ENCODE data around the gene CTIF.
A peak's percentile ranks its signal among the peaks of the same experiment; 100 is the strongest.

Gene CTIF

GRCh38 chr18:48521723-48522122 is 17.1 kb upstream of the CTIF start:
- no peaks in the 10 kb centered on the region for H3K36me3 Mint-ChIP-seq (ENCODE audit: low read depth)
- no peaks in the 10 kb centered on the region for H3K4me1 Mint-ChIP-seq (ENCODE audit: low read depth)
- intact Hi-C loops (cut with micrococcal nuclease), result no loop called here
- H3K27me3 Mint-ChIP-seq, result peaks cover 13% of the 10 kb centered on the region
- no peak overlapping the region for H3K4me3 Mint-ChIP-seq
- H3K9me3 Mint-ChIP-seq, result no peaks in the 10 kb centered on the region
- no peak overlapping the region for H3K27ac Mint-ChIP-seq

GRCh38 chr18:48525671-48526070 is 13.2 kb upstream of the CTIF start:
- Mint-ChIP-seq H3K27ac (no peak overlapping the region), H3K36me3 (ENCODE audit: low read depth) (no peaks in the 10 kb centered on the region), H3K9me3 (no peaks in the 10 kb centered on the region), H3K27me3 (peaks cover 18% of the 10 kb centered on the region), H3K4me3 (no peak overlapping the region), H3K4me1 (ENCODE audit: low read depth) (no peaks in the 10 kb centered on the region)
- intact Hi-C loops (cut with micrococcal nuclease), result no loop called here

- H3K4me1 Mint-ChIP-seq (ENCODE audit: low read depth), result peaks cover 6% of the 10 kb centered on the region
- intact Hi-C loops (cut with micrococcal nuclease), result no loop called here
- no peak overlapping the region for H3K27ac Mint-ChIP-seq
- H3K4me3 Mint-ChIP-seq, result no peak overlapping the region
- H3K9me3 Mint-ChIP-seq, result no peaks in the 10 kb centered on the region
- H3K36me3 Mint-ChIP-seq (ENCODE audit: low read depth), result no peaks in the 10 kb centered on the region
- H3K27me3 Mint-ChIP-seq, result peaks cover 16% of the 10 kb centered on the region
Observed at GRCh38 chr18:48527461-48527860, 11.4 kb upstream of the CTIF start.

DNA sequence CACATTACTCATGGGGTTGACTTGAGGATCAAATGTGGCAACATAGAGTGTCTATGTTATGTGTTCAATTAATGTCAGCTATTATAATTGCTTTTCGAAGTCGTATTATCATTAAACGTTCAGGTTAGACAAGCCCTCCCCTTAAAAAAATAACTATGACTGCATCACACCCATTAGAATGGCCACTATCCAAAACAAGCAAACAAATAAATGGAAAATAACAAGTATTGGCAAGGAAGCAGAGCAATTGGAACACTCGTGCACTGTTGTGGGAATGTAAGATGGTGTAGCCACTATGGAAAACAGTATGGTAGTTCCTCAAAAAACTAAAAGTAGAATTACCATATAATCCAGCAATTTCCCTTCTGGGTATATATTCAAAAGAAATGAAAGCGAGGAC is 10.0 kb upstream of the CTIF start:
- Mint-ChIP-seq H3K36me3 (ENCODE audit: low read depth) (no peaks in the 10 kb centered on the region), H3K27ac (no peak overlapping the region), H3K4me1 (ENCODE audit: low read depth) (peaks cover 6% of the 10 kb centered on the region), H3K4me3 (no peak overlapping the region), H3K27me3 (peaks cover 16% of the 10 kb centered on the region), H3K9me3 (no peaks in the 10 kb centered on the region)
- intact Hi-C loops (cut with micrococcal nuclease), result no loop called here

DNA sequence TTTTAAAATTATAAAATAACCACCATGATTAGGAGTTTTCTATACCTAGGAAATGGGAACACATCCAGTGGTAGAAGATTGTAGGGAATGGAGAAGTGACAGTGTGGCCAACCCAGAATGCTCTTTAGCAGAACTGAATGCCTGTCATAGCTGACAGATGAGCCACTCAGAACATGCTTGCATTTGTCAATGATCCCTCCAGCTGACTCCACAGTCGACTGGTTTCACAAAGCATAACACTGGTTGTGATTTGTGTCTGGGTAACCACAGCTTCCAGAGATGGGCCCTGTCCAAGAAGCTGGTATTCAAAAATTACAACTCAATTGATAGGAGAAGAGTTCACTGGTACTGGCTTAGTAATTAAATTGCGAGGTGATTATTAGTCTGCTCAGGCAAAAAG is 9.0 kb upstream of the CTIF start:
- Mint-ChIP-seq H3K27ac (no peak overlapping the region), H3K36me3 (ENCODE audit: low read depth) (no peaks in the 10 kb centered on the region), H3K4me3 (no peak overlapping the region), H3K4me1 (ENCODE audit: low read depth) (peaks cover 6% of the 10 kb centered on the region), H3K27me3 (peaks cover 16% of the 10 kb centered on the region), H3K9me3 (no peaks in the 10 kb centered on the region)
- intact Hi-C loops (cut with micrococcal nuclease), result no loop called here

DNA sequence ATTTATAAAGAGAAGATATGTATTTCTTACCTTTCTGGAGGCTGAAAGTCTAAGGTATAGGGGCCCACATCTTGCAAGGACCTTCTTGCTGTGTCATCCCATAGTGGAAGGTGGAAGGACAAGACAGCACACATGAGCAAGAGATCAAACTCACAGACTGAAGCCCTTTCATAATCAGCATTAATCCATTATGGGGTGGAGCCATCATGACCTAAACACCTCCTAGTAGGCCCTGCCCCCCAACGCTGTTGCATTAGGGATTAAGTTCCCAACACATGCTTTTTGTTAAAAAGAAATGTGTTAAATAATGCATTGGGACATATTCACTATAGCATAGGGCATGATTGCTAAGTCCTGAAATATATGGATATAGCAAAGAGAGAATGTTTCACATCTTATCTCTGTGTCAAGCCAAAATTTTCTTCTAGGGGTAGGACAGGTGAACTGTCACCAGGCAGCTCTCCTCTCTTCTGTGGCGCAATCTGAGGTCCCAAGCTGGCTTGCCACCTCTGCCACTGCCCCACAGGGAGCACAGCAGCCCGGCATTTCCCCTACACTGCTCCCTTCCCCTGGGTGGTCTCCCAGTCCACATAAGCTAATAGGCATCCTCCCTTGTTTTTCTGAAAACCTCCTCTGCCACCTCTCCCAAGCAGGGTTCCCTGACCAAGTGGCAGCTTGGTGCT is 8.3 kb upstream of the CTIF start:
- Mint-ChIP-seq H3K4me1 (ENCODE audit: low read depth) (peaks cover 12% of the 10 kb centered on the region), H3K9me3 (no peaks in the 10 kb centered on the region), H3K36me3 (ENCODE audit: low read depth) (no peaks in the 10 kb centered on the region), H3K4me3 (no peak overlapping the region), H3K27ac (no peak overlapping the region), H3K27me3 (peaks cover 12% of the 10 kb centered on the region)
- intact Hi-C loops (cut with micrococcal nuclease), result no loop called here

DNA sequence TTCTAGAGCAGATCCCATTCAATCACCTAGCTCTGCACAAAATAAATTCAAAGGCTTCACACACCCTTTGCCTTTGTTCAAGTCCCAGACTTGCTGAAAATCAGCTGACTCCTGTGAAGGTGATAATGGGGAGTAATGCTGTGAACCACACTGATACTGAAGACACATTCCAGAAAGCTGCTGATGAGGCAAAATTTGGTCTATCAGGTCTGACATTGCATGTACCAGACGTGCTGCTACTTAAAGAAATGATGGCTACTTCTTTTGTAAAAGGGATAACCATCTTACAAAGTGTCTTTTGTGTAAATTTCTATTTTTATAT is 7.8 kb upstream of the CTIF start:
- intact Hi-C loops (cut with micrococcal nuclease), result no loop called here
- peaks cover 12% of the 10 kb centered on the region for H3K4me1 Mint-ChIP-seq (ENCODE audit: low read depth)
- H3K4me3 Mint-ChIP-seq, result no peak overlapping the region
- H3K27ac Mint-ChIP-seq, result no peak overlapping the region
- peaks cover 9% of the 10 kb centered on the region for H3K27me3 Mint-ChIP-seq
- no peaks in the 10 kb centered on the region for H3K9me3 Mint-ChIP-seq
- no peaks in the 10 kb centered on the region for H3K36me3 Mint-ChIP-seq (ENCODE audit: low read depth)

DNA sequence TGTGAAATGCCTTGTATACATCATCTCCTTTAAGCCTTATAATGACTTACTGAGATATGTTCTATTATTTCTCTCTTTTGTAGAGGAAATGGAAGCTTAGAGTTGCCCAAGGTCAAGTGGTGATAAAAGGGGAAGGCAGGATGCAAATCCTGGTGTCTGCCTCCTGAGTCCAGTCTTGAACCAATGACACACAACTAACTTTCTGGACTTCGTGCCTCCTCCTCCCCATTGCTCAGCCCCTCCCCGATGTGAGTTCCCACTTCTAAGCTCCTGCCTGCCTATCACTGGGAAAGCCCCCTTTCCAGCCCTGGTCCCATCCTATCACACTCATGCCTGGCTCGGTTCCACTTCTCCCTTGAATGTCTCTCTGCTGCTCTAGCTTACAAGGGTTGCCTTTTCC is 6.9 kb upstream of the CTIF start:
- H3K9me3 Mint-ChIP-seq, result no peaks in the 10 kb centered on the region
- H3K36me3 Mint-ChIP-seq (ENCODE audit: low read depth), result no peaks in the 10 kb centered on the region
- H3K4me3 Mint-ChIP-seq, result no peak overlapping the region
- intact Hi-C loops (cut with micrococcal nuclease), result no loop called here
- peaks cover 7% of the 10 kb centered on the region for H3K27me3 Mint-ChIP-seq
- H3K27ac Mint-ChIP-seq, result peak overlapping the region; percentile 56
- peaks cover 12% of the 10 kb centered on the region for H3K4me1 Mint-ChIP-seq (ENCODE audit: low read depth)

- Mint-ChIP-seq H3K4me1 (ENCODE audit: low read depth) (peaks cover 12% of the 10 kb centered on the region), H3K27ac (no peak overlapping the region), H3K4me3 (no peak overlapping the region), H3K36me3 (ENCODE audit: low read depth) (no peaks in the 10 kb centered on the region), H3K9me3 (no peaks in the 10 kb centered on the region), H3K27me3 (peaks cover 3% of the 10 kb centered on the region)
- intact Hi-C loops (cut with micrococcal nuclease), result no loop called here
Observed at GRCh38 chr18:48533340-48534070, 5.3 kb upstream of the CTIF start.

DNA sequence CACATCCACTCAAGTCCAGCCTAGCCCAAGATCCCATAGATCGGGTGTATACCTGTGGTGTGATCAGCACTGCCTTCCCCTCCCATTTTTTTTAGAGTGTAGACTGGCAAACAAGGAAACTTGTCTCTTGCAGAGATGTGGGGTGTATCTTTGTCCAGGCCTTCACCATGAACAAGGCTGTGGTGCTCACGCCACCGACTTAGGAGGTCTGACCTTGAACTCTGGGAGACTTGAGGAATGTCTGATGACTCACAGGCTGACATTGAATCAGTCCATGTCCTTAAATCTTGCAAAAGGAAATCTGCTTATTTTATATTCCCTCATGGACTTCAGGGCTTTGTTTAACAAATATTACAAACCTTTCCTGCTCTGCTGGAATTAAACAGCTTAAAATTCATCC is 4.5 kb upstream of the CTIF start:
- H3K27me3 Mint-ChIP-seq, result peaks cover 3% of the 10 kb centered on the region
- H3K27ac Mint-ChIP-seq, result no peak overlapping the region
- intact Hi-C loops (cut with micrococcal nuclease), result no loop called here
- no peaks in the 10 kb centered on the region for H3K9me3 Mint-ChIP-seq
- H3K36me3 Mint-ChIP-seq (ENCODE audit: low read depth), result peaks cover 5% of the 10 kb centered on the region
- H3K4me3 Mint-ChIP-seq, result no peak overlapping the region
- peaks cover 12% of the 10 kb centered on the region for H3K4me1 Mint-ChIP-seq (ENCODE audit: low read depth)

DNA sequence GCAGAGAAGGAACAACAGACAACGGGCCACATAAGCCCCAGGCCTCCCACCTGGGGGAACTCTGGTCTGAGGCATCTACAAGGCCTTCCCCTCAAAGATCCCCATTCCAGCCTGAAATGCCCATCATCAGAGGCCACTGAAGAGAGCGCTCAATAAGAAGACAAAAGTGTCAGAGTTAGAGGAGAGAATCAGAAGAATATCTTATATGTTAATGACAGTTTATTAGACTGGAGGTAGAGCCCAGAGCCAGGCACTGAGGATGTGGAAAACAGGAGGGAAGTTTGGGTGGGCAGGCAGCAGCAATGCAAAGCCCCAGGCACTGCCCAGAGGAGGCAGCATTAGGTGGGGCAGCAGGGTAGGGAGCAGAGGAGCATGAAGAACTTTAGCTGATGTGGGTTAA is 2.9 kb upstream of the CTIF start:
- Mint-ChIP-seq H3K4me1 (ENCODE audit: low read depth) (peaks cover 12% of the 10 kb centered on the region), H3K27me3 (peaks cover under 1% of the 10 kb centered on the region), H3K9me3 (no peaks in the 10 kb centered on the region), H3K27ac (no peak overlapping the region), H3K4me3 (no peak overlapping the region), H3K36me3 (ENCODE audit: low read depth) (peaks cover 13% of the 10 kb centered on the region)
- intact Hi-C loops (cut with micrococcal nuclease), result no loop called here

GRCh38 chr18:48536516-48536915 is 2.3 kb upstream of the CTIF start:
- Mint-ChIP-seq H3K27me3 (no peaks in the 10 kb centered on the region), H3K36me3 (ENCODE audit: low read depth) (peaks cover 13% of the 10 kb centered on the region), H3K4me1 (ENCODE audit: low read depth) (peaks cover 16% of the 10 kb centered on the region), H3K9me3 (no peaks in the 10 kb centered on the region), H3K27ac (no peak overlapping the region), H3K4me3 (no peak overlapping the region)
- intact Hi-C loops (cut with micrococcal nuclease), result no loop called here

DNA sequence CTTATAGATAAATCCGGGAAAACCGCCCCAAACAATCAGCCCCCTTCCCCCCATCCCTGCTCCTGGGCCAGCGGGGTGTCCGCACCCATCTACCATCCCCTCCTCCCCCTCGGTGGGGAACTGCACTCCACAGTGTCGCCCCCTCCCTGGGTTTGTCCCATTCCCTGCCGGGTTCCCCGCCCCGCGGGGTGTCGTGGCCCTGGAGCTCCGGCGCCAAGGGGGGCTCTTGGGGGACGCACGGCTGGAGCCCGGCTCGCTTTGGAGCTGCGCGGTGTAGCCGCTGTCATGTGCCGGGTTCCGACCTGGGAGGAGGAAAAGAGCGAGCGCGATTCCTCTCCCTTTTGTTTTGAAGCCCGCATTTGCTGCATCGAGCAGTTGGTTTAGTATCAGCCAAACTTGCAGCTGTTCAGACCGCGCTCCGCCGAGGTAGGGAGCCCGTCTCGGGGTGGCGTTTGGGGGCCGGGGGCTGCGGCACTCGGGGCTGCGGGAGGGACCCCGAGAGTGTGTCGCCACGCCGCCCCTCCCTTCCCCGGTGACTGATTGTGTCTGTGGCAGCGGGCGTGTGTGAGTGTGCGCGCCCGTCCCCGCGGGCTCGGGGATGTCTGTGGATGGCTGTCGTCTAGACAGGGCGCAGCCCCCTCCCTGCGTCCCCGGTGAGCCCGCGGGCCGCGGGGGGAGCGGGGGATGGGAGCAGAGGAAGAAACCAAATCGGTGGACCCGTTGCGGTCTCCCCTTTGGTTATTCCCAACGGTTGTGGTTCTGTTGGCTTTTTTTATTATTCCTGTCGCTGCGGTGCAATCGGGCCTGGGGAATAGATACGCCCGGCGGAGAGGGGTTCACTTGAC is 797 bp downstream of the CTIF start:
- peak overlapping the region; percentile 85 for H3K27ac Mint-ChIP-seq
- H3K27me3 Mint-ChIP-seq, result peaks cover 5% of the 10 kb centered on the region
- peak overlapping the region; percentile 94 for H3K4me3 Mint-ChIP-seq
- intact Hi-C loops (cut with micrococcal nuclease), result loop anchor here (10.0 kb wide), 1 partner anchor 945 kb away; the partner anchor contains the start of gene C18orf32
- H3K4me1 Mint-ChIP-seq (ENCODE audit: low read depth), result peaks cover 20% of the 10 kb centered on the region
- H3K9me3 Mint-ChIP-seq, result no peaks in the 10 kb centered on the region
- H3K36me3 Mint-ChIP-seq (ENCODE audit: low read depth), result peaks cover 21% of the 10 kb centered on the region
